ENCODE results near the gene DPEP2NB. TPM values are rescaled to one million over a fixed set of nuclear protein-coding genes. Genes with fewer than 3 reads are reported as not detected.
"Not testable (repeated sequence)": the region's sequence is repeated elsewhere in the genome, so short reads cannot be mapped to it uniquely, and the experiment has no call there.

Gene DPEP2NB
- total RNA-seq, 1 donor from 2014 or later, result not detected

GRCh38 chr16:68022278-68022727, 6.6 kb upstream of the DPEP2NB start:
- intact Hi-C loops (cut with DNase I), result loop anchor here (2.0 to 5.0 kb wide), 3 partner anchors 62 to 130 kb away; partner anchors contain the start of genes LCAT and PSKH1
- no peak for ATAC-seq
- DNase-seq (ENCODE audit: missing footprints), result no peak

- no peak for ATAC-seq
- intact Hi-C loops (cut with DNase I), result loop anchor here (5.0 kb wide), 1 partner anchor 79 kb away; the partner anchor contains the start of gene LCAT
These were observed 5.8 kb upstream of the DPEP2NB start for GRCh38 chr16:68021490-68021889.

GRCh38 chr16:68019167-68019680, 3.5 kb upstream of the DPEP2NB start:
- ATAC-seq, result no peak

More at GRCh38 chr16:68021490-68021889, 5.8 kb upstream of the DPEP2NB start:
- no peak for DNase-seq (ENCODE audit: missing footprints)

GRCh38 chr16:68013440-68013839, 2.3 kb downstream of the DPEP2NB start:
- no peak for ATAC-seq

More at GRCh38 chr16:68019167-68019680, 3.5 kb upstream of the DPEP2NB start:
- no peak for DNase-seq (ENCODE audit: missing footprints)
- intact Hi-C loops (cut with DNase I), result no loop called here

GRCh38 chr16:68009872-68010271, 5.8 kb downstream of the DPEP2NB start:
- DNase-seq (ENCODE audit: missing footprints); intact Hi-C loops (cut with DNase I); ATAC-seq: not testable (repeated sequence)

More at GRCh38 chr16:68013440-68013839, 2.3 kb downstream of the DPEP2NB start:
- DNase-seq (ENCODE audit: missing footprints), result no peak
- intact Hi-C loops (cut with DNase I), result no loop called here

- no peak for ATAC-seq
- intact Hi-C loops (cut with DNase I), result no loop called here
- no peak for DNase-seq (ENCODE audit: missing footprints)
These were observed 6.5 kb downstream of the DPEP2NB start for GRCh38 chr16:68009157-68009735.

GRCh38 chr16:68005786-68006286, 9.9 kb downstream of the DPEP2NB start:
- peak; percentile 77 for ATAC-seq

GRCh38 chr16:68005211-68005610, 10.5 kb downstream of the DPEP2NB start:
- ATAC-seq (no peak), DNase-seq (ENCODE audit: missing footprints) (no peak)
- intact Hi-C loops (cut with DNase I), result no loop called here

More at GRCh38 chr16:68005786-68006286, 9.9 kb downstream of the DPEP2NB start:
- DNase-seq (ENCODE audit: missing footprints), result no peak
- intact Hi-C loops (cut with DNase I), result no loop called here

- intact Hi-C loops (cut with DNase I), result no loop called here
- DNase-seq (ENCODE audit: missing footprints) (no peak), ATAC-seq (no peak)
These were observed 12.7 kb downstream of the DPEP2NB start for GRCh38 chr16:68003031-68003430.

- ATAC-seq (no peak), DNase-seq (ENCODE audit: missing footprints) (no peak)
- intact Hi-C loops (cut with DNase I), result no loop called here
These were observed 15.3 kb downstream of the DPEP2NB start for GRCh38 chr16:68000450-68000849.

- peak; percentile 64 for ATAC-seq
- intact Hi-C loops (cut with DNase I), result no loop called here
- DNase-seq (ENCODE audit: missing footprints), result no peak
These were observed 15.7 kb downstream of the DPEP2NB start for GRCh38 chr16:67999985-68000384.

GRCh38 chr16:67998779-67999688, 16.7 kb downstream of the DPEP2NB start, which contains the start of gene DPEP2:
TSS of gene DPEP2 (minus strand) at chr16:67999484. CDS start at chr16:67993212, 6,272 bp downstream.
- peak; percentile 76 for ATAC-seq
- peak; percentile 62 for DNase-seq (ENCODE audit: missing footprints)
- intact Hi-C loops (cut with DNase I), result not testable (repeated sequence)

- DNase-seq (ENCODE audit: missing footprints), result peak; percentile 23
- intact Hi-C loops (cut with DNase I); ATAC-seq: not testable (repeated sequence)
These were observed 17.4 kb downstream of the DPEP2NB start for GRCh38 chr16:67998231-67998778.

- ATAC-seq (no peak), DNase-seq (ENCODE audit: missing footprints) (no peak)
- intact Hi-C loops (cut with DNase I), result no loop called here
These were observed 19.0 kb downstream of the DPEP2NB start for GRCh38 chr16:67996666-67997065.

GRCh38 chr16:67995423-67995822, 20.3 kb downstream of the DPEP2NB start:
- intact Hi-C loops (cut with DNase I), result no loop called here
- DNase-seq (ENCODE audit: missing footprints), result peak; percentile 3
- no peak for ATAC-seq

- intact Hi-C loops (cut with DNase I); ATAC-seq; DNase-seq (ENCODE audit: missing footprints): not testable (repeated sequence)
These were observed 21.7 kb downstream of the DPEP2NB start for GRCh38 chr16:67994040-67994408.

GRCh38 chr16:67993207-67994039, 22.3 kb downstream of the DPEP2NB start:
- DNase-seq (ENCODE audit: missing footprints) (peak; percentile 95), ATAC-seq (peak; percentile 95)
- intact Hi-C loops (cut with DNase I), result loop anchor here (2.0 kb wide), 2 partner anchors 47 to 235 kb away; no protein-coding TSS in a partner anchor
